Prostate gland (tissue), 2 donors: ENCODE measurements around the gene SFT2D3. TPM values are rescaled to one million over a fixed set of nuclear protein-coding genes. Genes with fewer than 3 reads are reported as not detected.
A peak's percentile ranks its signal among the peaks of the same experiment; 100 is the strongest.

Experiments
- DNase-seq: peaks from one replicate; pipeline ENCODE4 v3.0.0-alpha.2; 2019; ENCODE audit warnings: low spot score
- H3K27ac ChIP-seq, 2 donors: fragments of 200-600 bp; sonication (generic); 2 replicates each; pipeline ENCODE4 v1.5.1; 2017 to 2019
- H3K27me3 ChIP-seq: fragments of 200-600 bp; sonication (generic); replicated peaks from 2 replicates; pipeline ENCODE4 v1.5.1; 2019; ENCODE audit not compliant: insufficient read depth
- H3K36me3 ChIP-seq, 2 donors: fragments of 200-600 bp; sonication (generic); 1 replicate in 1 of 2; 2 replicates in 1 of 2; pipeline versions ENCODE4 v1.5.1 to v1.8.1; 2017 to 2019
- H3K4me1 ChIP-seq: fragments of 200-600 bp; sonication (generic); replicated peaks from 2 replicates; pipeline ENCODE4 v1.5.1; 2019
- H3K4me3 ChIP-seq, 2 donors: fragments of 200-600 bp; sonication (generic); 2 replicates each; pipeline ENCODE4 v1.5.1; 2017 to 2019
- H3K9me3 ChIP-seq: fragments of 200-600 bp; sonication (generic); 2 replicates; pipeline ENCODE4 v1.5.1; 2017
- POLR2A ChIP-seq: fragments of 450-650 bp; IDR thresholded peaks from one replicate; pipeline ENCODE4 v1.6.1; 2016; ENCODE audit warnings: antibody characterized with exemption, mild to moderate bottlenecking
- POLR2AphosphoS5 ChIP-seq: sonication (generic); formaldehyde crosslinking; IDR thresholded peaks from one replicate; pipeline ENCODE4 v1.6.1; 2017; ENCODE audit warnings: antibody characterized with exemption
- WGBS: methylation state at CpG from one replicate; pipeline ENCODE4 v1.1.5; 2018; 5-methylcytosine and 5-hydroxymethylcytosine counted together
- intact Hi-C: fragments of 100-400 bp; cut with DNase I; formaldehyde crosslinking; loops from one replicate; pipeline ENCODE4 v1.14.2; 2022
- total RNA-seq, 2 donors: library from RNA; depleted of rRNA; stranded (reverse); fragments of >200 nt; gene quantifications; one replicate each; pipeline ENCODE4 v1.1.0, GENCODE V29; 2016
- TF ChIP-seq, protein P1 (sequence below), 4 experiments: fragments of 200-600 bp in 2 of 4; fragments of 450-650 bp in 2 of 4; sonication (generic) in 2 of 4; IDR thresholded peaks; 1 replicate in 3 of 4; 2 replicates in 1 of 4; pipeline ENCODE4 v1.5.1; 2016 to 2019; ENCODE audit warnings: antibody characterized with exemption in 4 of 4, mild to moderate bottlenecking in 2 of 4, moderate library complexity in 2 of 4

Gene SFT2D3
- total RNA-seq, 2 donors from 2014 or later: 14.8 to 22.2 TPM

DNA sequence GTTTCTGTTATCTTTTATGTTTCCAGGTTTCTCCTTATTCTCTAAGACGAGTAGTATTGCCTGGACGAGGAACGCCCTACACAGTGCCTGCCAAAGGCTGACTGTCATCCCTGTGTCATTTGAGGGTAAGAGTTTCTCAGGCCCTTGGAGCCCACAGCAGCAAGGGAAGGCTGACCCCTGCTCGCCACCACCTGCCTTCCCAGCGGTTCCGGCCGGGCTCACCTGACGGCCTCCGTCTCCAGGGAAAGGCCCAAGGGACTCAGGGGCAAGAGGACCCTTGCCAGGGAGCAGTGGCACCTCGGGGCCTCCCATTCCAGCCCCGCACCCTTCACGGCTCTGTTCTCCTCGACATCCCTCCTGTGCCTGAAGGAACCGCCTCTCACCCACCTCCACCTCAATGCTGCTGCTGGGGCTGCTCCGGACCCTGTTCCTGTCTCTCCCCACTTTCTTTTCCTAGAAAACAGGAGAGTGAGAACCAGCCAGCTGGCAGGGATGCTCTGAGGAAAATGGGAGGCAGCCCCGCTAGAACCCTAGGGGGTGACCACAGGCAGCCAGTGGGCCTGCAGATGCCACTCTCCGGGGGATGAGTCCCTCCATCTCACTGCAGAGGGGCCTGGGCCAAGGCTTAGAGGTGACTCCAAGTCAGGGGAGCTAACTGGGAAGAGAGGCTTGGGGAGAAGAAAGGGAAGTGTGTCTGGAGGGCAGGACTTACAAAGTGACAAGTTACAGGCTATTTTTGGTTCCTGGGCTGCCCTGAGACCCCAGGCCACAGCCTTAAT is 27.8 kb upstream of the SFT2D3 start:
- peak overlapping the region; percentile 56 for H3K4me3 ChIP-seq
- no peaks in the 10 kb centered on the region for H3K27me3 ChIP-seq
- intact Hi-C loops: loop anchor here (10.0 kb wide), 2 partner anchors 149 to 269 kb away; partner anchors contain the start of gene IWS1
- H3K36me3 ChIP-seq: no peaks in the 10 kb centered on the region
- no peaks in the 10 kb centered on the region for H3K4me1 ChIP-seq
- DNase-seq: no peak
- TF ChIP-seq POLR2AphosphoS5: no peak
- TF ChIP-seq POLR2A: no peak
- TF ChIP-seq, protein P1, sequence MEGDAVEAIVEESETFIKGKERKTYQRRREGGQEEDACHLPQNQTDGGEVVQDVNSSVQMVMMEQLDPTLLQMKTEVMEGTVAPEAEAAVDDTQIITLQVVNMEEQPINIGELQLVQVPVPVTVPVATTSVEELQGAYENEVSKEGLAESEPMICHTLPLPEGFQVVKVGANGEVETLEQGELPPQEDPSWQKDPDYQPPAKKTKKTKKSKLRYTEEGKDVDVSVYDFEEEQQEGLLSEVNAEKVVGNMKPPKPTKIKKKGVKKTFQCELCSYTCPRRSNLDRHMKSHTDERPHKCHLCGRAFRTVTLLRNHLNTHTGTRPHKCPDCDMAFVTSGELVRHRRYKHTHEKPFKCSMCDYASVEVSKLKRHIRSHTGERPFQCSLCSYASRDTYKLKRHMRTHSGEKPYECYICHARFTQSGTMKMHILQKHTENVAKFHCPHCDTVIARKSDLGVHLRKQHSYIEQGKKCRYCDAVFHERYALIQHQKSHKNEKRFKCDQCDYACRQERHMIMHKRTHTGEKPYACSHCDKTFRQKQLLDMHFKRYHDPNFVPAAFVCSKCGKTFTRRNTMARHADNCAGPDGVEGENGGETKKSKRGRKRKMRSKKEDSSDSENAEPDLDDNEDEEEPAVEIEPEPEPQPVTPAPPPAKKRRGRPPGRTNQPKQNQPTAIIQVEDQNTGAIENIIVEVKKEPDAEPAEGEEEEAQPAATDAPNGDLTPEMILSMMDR (IDR thresholded peaks at IDR 0.05): no peak
- no peaks in the 10 kb centered on the region for H3K9me3 ChIP-seq
- WGBS: 73% methylated on average over 17 of the region's 17 CpGs
- H3K27ac ChIP-seq: peak overlapping the region; percentile 75 to 76

DNA sequence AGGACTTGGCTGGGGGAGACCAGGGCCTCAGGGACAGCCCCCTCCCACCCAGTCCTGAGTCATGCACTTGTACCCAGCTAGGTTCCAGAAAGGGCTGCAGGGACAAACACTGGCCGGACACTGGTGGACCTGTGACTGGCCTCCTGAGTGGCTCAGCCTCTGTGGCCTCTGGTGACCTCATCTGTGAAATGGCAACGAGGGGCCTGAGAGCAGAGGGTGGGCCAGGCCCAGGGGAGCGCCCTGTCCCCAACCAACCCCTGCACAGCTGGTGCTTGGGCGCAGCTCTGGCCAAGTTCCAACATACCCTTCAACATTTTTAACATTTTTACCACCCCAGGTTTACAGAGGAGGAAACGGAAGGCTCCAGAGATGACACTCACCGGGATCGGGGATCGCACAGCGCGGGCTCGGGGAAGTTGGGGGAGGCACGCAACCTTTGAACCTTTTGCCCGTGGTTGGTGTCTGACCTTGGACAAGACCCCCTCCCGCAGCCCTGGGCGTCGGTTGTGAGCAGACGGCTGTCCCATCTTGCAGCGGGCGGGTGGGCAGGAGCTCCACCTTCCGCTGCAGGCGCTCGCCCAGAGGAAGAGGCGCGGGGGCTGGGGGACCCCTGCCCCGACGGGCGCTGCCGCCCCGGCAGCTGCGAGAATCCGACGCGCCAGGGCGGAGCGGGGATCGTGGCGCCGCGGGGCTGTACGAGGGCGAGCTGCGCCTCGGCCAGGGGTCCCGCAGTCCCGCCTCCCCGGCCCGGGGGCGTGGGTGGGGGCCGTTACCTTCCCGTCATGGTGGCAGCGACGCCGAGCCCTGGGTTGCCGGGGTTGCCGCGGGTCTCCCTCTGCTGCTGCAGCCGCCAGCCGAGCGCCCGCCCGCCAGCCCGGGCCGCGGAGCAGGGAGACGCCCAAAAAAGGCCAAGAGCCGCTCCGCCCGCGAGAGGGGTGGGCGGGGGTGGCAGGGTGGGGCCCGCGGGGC is 26.8 kb upstream of the SFT2D3 start:
- H3K9me3 ChIP-seq: no peaks in the 10 kb centered on the region
- peak overlapping the region; percentile 56 for H3K4me3 ChIP-seq
- WGBS: 16% methylated on average over 26 of the region's 72 CpGs
- no peaks in the 10 kb centered on the region for H3K4me1 ChIP-seq
- DNase-seq: no peak
- no peaks in the 10 kb centered on the region for H3K36me3 ChIP-seq
- intact Hi-C loops: loop anchor here (10.0 kb wide), 2 partner anchors 150 to 270 kb away; partner anchors contain the start of gene IWS1
- TF ChIP-seq POLR2AphosphoS5 (no peak), POLR2A (no peak)
- TF ChIP-seq, protein P1 (IDR thresholded peaks at IDR 0.05): no peak
- peak overlapping the region; percentile 75 to 76 for H3K27ac ChIP-seq
- no peaks in the 10 kb centered on the region for H3K27me3 ChIP-seq

DNA sequence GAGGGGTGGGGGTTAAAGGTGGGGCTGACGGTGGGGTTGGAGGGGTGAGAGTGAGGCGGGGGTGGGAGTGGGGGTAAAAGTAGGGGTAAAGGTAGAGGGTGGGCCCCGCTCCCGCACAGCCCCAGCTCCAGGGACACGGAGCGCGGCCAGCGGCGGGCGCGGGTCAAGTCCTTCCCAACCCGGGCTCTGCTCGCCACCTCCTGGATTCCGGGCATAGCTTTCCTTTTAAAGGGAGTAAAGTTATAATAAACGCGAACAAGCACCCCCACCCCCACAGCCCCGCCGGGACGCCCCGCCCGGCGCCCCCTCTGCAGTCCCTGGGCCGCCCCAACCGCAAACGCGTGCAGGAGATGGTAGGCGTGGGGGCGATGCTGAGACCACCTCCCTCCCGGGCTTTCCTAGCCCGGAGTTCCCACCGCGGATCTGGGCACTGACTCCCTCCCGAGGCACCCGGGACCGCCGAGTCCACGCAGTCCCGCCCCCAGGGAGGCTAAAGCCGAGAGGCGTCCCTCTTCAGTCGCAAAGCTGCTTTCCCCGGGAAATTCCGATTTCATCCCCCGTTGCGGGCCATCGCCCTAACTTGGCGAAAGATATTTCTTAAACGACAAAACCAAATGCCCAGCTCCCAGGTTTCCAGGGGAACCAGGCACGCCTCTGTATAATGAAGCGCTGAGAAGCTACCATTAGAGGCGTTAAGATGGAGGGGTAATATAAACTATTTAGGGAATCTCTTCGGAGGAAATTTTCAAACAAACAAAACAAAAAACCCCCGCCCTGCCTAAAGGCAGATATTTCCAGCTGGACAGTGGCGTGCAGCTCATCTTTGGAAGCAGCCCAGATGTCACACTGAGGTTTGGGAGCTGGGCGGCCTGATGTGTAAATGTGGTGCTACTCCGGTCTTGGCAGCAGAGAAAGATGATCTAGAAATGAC is 25.7 kb upstream of the SFT2D3 start, which contains the start of gene LIMS2:
TSS of gene LIMS2 (minus strand) at position 200 of the 931 bp plus-strand sequence. CDS start 506 bp downstream, outside the sequence.
- no peak for DNase-seq
- Histone ChIP-seq H3K4me1 (no peaks in the 10 kb centered on the region), H3K36me3 (no peaks in the 10 kb centered on the region), H3K4me3 (peak within 1 kb of the TSS; percentile 56), H3K27ac (peak within 1 kb of the TSS; percentile 75 to 76), H3K27me3 (no peaks in the 10 kb centered on the region), H3K9me3 (no peaks in the 10 kb centered on the region)
- WGBS: 3% methylated on average over 56 of the region's 56 CpGs
- TF ChIP-seq POLR2AphosphoS5 (no peak), POLR2A (no peak)
- TF ChIP-seq, protein P1 (IDR thresholded peaks at IDR 0.05): no peak
- intact Hi-C loops: loop anchor here (10.0 kb wide), 2 partner anchors 151 to 271 kb away; partner anchors contain the start of gene IWS1

DNA sequence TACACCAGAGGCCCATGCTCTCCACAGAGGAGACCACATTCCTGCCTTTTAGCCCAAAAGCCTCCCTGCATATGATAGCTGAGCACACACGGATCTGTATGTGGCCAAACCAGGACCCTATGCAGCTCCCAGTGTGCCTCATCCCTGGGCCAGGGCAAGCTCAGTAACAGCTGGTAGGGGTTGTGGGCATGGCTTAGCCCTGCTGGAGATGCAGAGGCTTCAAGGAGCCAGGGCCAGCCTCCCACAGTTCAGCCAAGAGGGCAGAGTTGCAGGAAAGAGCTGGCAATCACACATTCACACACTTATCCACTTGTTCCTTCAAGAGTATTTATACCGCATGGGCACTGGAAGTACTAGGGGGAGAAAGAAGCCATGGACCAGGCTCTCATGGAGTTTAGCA is 24.4 kb upstream of the SFT2D3 start:
- intact Hi-C loops: loop anchor here (10.0 kb wide), 2 partner anchors 152 to 272 kb away; partner anchors contain the start of gene IWS1
- Histone ChIP-seq H3K36me3 (no peaks in the 10 kb centered on the region), H3K27ac (no peak overlapping the region), H3K4me1 (no peaks in the 10 kb centered on the region), H3K4me3 (no peak overlapping the region), H3K9me3 (no peaks in the 10 kb centered on the region), H3K27me3 (no peaks in the 10 kb centered on the region)
- TF ChIP-seq POLR2A (no peak), POLR2AphosphoS5 (no peak)
- TF ChIP-seq, protein P1 (IDR thresholded peaks at IDR 0.05): no peak
- no peak for DNase-seq
- 76% methylated on average over 2 of the region's 2 CpGs for WGBS
